Neural cell (in vitro differentiated cells): ENCODE data around the gene SLC15A4. TPM values are rescaled to one million over a fixed set of nuclear protein-coding genes. Genes with fewer than 3 reads are reported as not detected.
A peak's percentile ranks its signal among the peaks of the same experiment; 100 is the strongest.

Source experiments
- H2AFZ ChIP-seq: fragments of 200-600, 300-800 bp; sonication (generic), shearing (Covaris generic); 2 replicates; pipeline ENCODE4 v1.6.0; 2014; ENCODE audit warnings: low read depth, mild to moderate bottlenecking, antibody characterized with exemption, low read length, moderate library complexity
- H3F3A ChIP-seq: fragments of 200-600 bp; shearing (Covaris generic); 2 replicates; pipeline ENCODE4 v1.6.1; 2016; ENCODE audit warnings: mild to moderate bottlenecking, moderate library complexity, mixed read lengths, antibody characterized with exemption, low read length; ENCODE audit not compliant: insufficient read depth, poor library complexity, severe bottlenecking
- H3K27ac ChIP-seq: fragments of 200-600, 300-800 bp; sonication (generic), shearing (Covaris generic); 2 replicates; pipeline ENCODE4 v1.5.1; 2014; ENCODE audit warnings: mild to moderate bottlenecking, low read length, moderate library complexity
- H3K27me3 ChIP-seq: fragments of 300-800, 200-600 bp; sonication (generic), shearing (Covaris generic); 2 replicates; pipeline ENCODE4 v1.6.0; 2014; ENCODE audit warnings: mild to moderate bottlenecking, low read depth, low read length, moderate library complexity; ENCODE audit not compliant: insufficient read depth
- H3K36me3 ChIP-seq: fragments of 300-800, 200-600 bp; sonication (generic), shearing (Covaris generic); 2 replicates; pipeline ENCODE4 v1.5.1; 2014; ENCODE audit warnings: mild to moderate bottlenecking, antibody characterized with exemption, low read length, moderate library complexity; ENCODE audit not compliant: insufficient read depth
- H3K4me2 ChIP-seq: fragments of 300-800, 200-600 bp; sonication (generic), shearing (Covaris generic); 2 replicates; pipeline ENCODE4 v1.6.0; 2014; ENCODE audit warnings: mild to moderate bottlenecking, low read length
- H3K4me3 ChIP-seq: fragments of 300-800, 200-600 bp; sonication (generic), shearing (Covaris generic); 2 replicates; pipeline ENCODE4 v1.5.1; 2014; ENCODE audit warnings: mild to moderate bottlenecking, low read length, moderate library complexity
- H3K79me2 ChIP-seq: fragments of 200-600 bp; shearing (Covaris generic); replicated peaks from 2 replicates; pipeline ENCODE4 v1.6.0; 2014; ENCODE audit warnings: mild to moderate bottlenecking, low read length, moderate library complexity; ENCODE audit not compliant: insufficient read depth
- H3K9ac ChIP-seq: fragments of 300-800, 200-600 bp; sonication (generic), shearing (Covaris generic); 2 replicates; pipeline ENCODE4 v1.6.1; 2016; ENCODE audit warnings: mild to moderate bottlenecking, low read length, mixed read lengths
- H3K9me2 ChIP-seq: fragments of 200-600 bp; shearing (Covaris generic); 2 replicates; pipeline ENCODE4 v1.6.1; 2016; ENCODE audit warnings: mild to moderate bottlenecking, low read length, mixed read lengths; ENCODE audit not compliant: insufficient read depth
- H3K9me3 ChIP-seq: fragments of 200-600, 300-800 bp; sonication (generic), shearing (Covaris generic); 2 replicates; pipeline ENCODE4 v1.6.1; 2016; ENCODE audit warnings: mild to moderate bottlenecking, mixed run types, low read length, moderate library complexity, mixed read lengths
- H4K20me1 ChIP-seq: fragments of 200-600 bp; shearing (Covaris generic); 2 replicates; pipeline ENCODE4 v1.6.1; 2016; ENCODE audit warnings: mild to moderate bottlenecking, mixed run types; ENCODE audit not compliant: insufficient read depth
- CTCF ChIP-seq: fragments of 450-650 bp; IDR thresholded peaks from 2 replicates; pipeline ENCODE4 v1.5.1; 2014; ENCODE audit warnings: antibody characterized with exemption, mild to moderate bottlenecking, moderate library complexity; ENCODE audit not compliant: poor library complexity, severe bottlenecking
- EP300 ChIP-seq: fragments of 450-650 bp; conservative IDR thresholded peaks from 2 replicates; pipeline ENCODE4 v1.6.1; 2014; ENCODE audit warnings: antibody characterized with exemption, mild to moderate bottlenecking, moderate library complexity; ENCODE audit not compliant: poor library complexity, severe bottlenecking
- EZH2 ChIP-seq: fragments of 200-600, 300-800 bp; shearing (Covaris generic), sonication (generic); IDR thresholded peaks from 2 replicates; pipeline ENCODE4 v1.6.1; 2014; ENCODE audit warnings: antibody characterized with exemption, low read length, borderline replicate concordance, mild to moderate bottlenecking; ENCODE audit not compliant: insufficient read depth, poor library complexity, severe bottlenecking
- MXI1 ChIP-seq: fragments of 450-650 bp; conservative IDR thresholded peaks from 2 replicates; pipeline ENCODE4 v1.6.1; 2014; ENCODE audit warnings: antibody characterized with exemption, mild to moderate bottlenecking; ENCODE audit not compliant: poor library complexity, severe bottlenecking
- POLR2AphosphoS5 ChIP-seq: IDR thresholded peaks from 2 replicates; pipeline ENCODE4 v1.6.1; 2012
- RAD21 ChIP-seq: fragments of 450-650 bp; conservative IDR thresholded peaks from 2 replicates; pipeline ENCODE4 v1.6.1; 2014; ENCODE audit warnings: antibody characterized with exemption, mild to moderate bottlenecking, moderate library complexity
- REST ChIP-seq: IDR thresholded peaks from 2 replicates; pipeline ENCODE4 v1.6.1; 2012; ENCODE audit warnings: borderline replicate concordance
- SMC3 ChIP-seq: fragments of 450-650 bp; conservative IDR thresholded peaks from 2 replicates; pipeline ENCODE4 v1.6.1; 2014; ENCODE audit warnings: antibody characterized with exemption, mild to moderate bottlenecking, moderate library complexity; ENCODE audit not compliant: poor library complexity
- TAF1 ChIP-seq: IDR thresholded peaks from 2 replicates; pipeline ENCODE4 v1.6.1; 2012; ENCODE audit warnings: low read depth
- polyA minus RNA-seq: library from RNA; depleted of rRNA, polyadenylated mRNA; stranded (reverse); fragments of >200 nt; gene quantifications from 2 replicates; pipeline ENCODE4 v1.2.3, GENCODE V29; 2014
- polyA plus RNA-seq: library from polyadenylated mRNA; depleted of rRNA; stranded (reverse); fragments of >200 nt; gene quantifications from 2 replicates; pipeline ENCODE4 v1.2.3, GENCODE V29; 2014

SLC15A4 gene
- 34.7 and 52.2 TPM in 2 replicates for polyA plus RNA-seq
- 34.8 and 42.1 TPM in 2 replicates for polyA minus RNA-seq

GRCh38 chr12:128823916-128824839 lies at the start of gene SLC15A4:
Gene SLC15A4, minus strand, starts transcription at chr12:128823958. Its CDS starts 15 bp downstream, at chr12:128823943.
- peak; percentile 13 for TF ChIP-seq MXI1
- TF ChIP-seq TAF1, result peak; percentile 92
- peak; percentile 57 for TF ChIP-seq SMC3
- peak; percentile 20 for TF ChIP-seq EP300
- peak; percentile 97 for TF ChIP-seq POLR2AphosphoS5
- peak; percentile 42 for TF ChIP-seq RAD21
- peak; percentile 90 for TF ChIP-seq REST
- no peak for TF ChIP-seq EZH2
- TF ChIP-seq CTCF, result no peak
- peak within 1 kb of the TSS; percentile 99 for H2AFZ ChIP-seq
- no peaks in the 10 kb centered on the region for H3K9me3 ChIP-seq
- peak within 1 kb of the TSS; percentile 93 for H3K9ac ChIP-seq
- no peaks in the 10 kb centered on the region for H3K9me2 ChIP-seq
- peaks cover 12% of the 10 kb centered on the region for H3K36me3 ChIP-seq
- H3K4me3 ChIP-seq, result peak within 1 kb of the TSS; percentile 94
- H4K20me1 ChIP-seq, result no peaks in the 10 kb centered on the region
- H3K4me2 ChIP-seq, result peak within 1 kb of the TSS; percentile 68
- peak within 1 kb of the TSS; percentile 89 for H3K27ac ChIP-seq
- no peaks in the 10 kb centered on the region for H3K27me3 ChIP-seq
- peaks cover 37% of the 10 kb centered on the region for H3K79me2 ChIP-seq
- H3F3A ChIP-seq, result no peaks in the 10 kb centered on the region

GRCh38 chr12:128872303-128872702 lies 48.5 kb upstream of the SLC15A4 start:
- Histone ChIP-seq H3K9ac (no peak overlapping the region), H3K36me3 (no peaks in the 10 kb centered on the region), H3F3A (no peaks in the 10 kb centered on the region), H4K20me1 (no peaks in the 10 kb centered on the region), H3K79me2 (no peaks in the 10 kb centered on the region), H3K27me3 (no peaks in the 10 kb centered on the region), H3K9me2 (no peaks in the 10 kb centered on the region), H3K4me3 (no peak overlapping the region), H3K4me2 (no peak overlapping the region), H3K27ac (no peak overlapping the region), H3K9me3 (peaks cover 5% of the 10 kb centered on the region), H2AFZ (no peak overlapping the region)
- TF ChIP-seq EP300 (no peak), POLR2AphosphoS5 (no peak), MXI1 (no peak), CTCF (no peak), REST (no peak), EZH2 (no peak), RAD21 (no peak), SMC3 (no peak), TAF1 (no peak)
